Measurements from ENCODE around the gene KCNMB2.
"Not testable (repeated sequence)": the region's sequence is repeated elsewhere in the genome, so short reads cannot be mapped to it uniquely, and the experiment has no call there.

The KCNMB2 gene

GRCh38 chr3:178707311-178708031, 171.2 kb downstream of the KCNMB2 start:
- peak; percentile 98 for DNase-seq

GRCh38 chr3:178709051-178709450, 172.8 kb downstream of the KCNMB2 start:
- DNase-seq = peak; percentile 62

GRCh38 chr3:178711753-178712152, 175.5 kb downstream of the KCNMB2 start:
- DNase-seq = no peak

- no peak for DNase-seq
Observed at GRCh38 chr3:178712247-178712646, 176.0 kb downstream of the KCNMB2 start.

- peak; percentile 85 for DNase-seq
Observed at GRCh38 chr3:178714925-178715832, 178.9 kb downstream of the KCNMB2 start.

- DNase-seq = peak; percentile 85
Observed at GRCh38 chr3:178718995-178719635, 182.9 kb downstream of the KCNMB2 start.

- DNase-seq = no peak
Observed at GRCh38 chr3:178732824-178733223, 196.6 kb downstream of the KCNMB2 start.

GRCh38 chr3:178735032-178735674, 198.9 kb downstream of the KCNMB2 start:
- no peak for DNase-seq

GRCh38 chr3:178736300-178736699, 200.1 kb downstream of the KCNMB2 start:
- DNase-seq = no peak

GRCh38 chr3:178739720-178740119, 203.5 kb downstream of the KCNMB2 start:
- no peak for DNase-seq

- peak; percentile 54 for DNase-seq
Observed at GRCh38 chr3:178741020-178741419, 204.8 kb downstream of the KCNMB2 start.

GRCh38 chr3:178743297-178743696, 207.1 kb downstream of the KCNMB2 start:
- no peak for DNase-seq

- DNase-seq = not testable (repeated sequence)
Observed at GRCh38 chr3:178745861-178746655, 209.8 kb downstream of the KCNMB2 start.

- no peak for DNase-seq
Observed at GRCh38 chr3:178748874-178749273, 212.6 kb downstream of the KCNMB2 start.

GRCh38 chr3:178749471-178749870, 213.2 kb downstream of the KCNMB2 start:
- DNase-seq = peak; percentile 38

- no peak for DNase-seq
Observed at GRCh38 chr3:178750639-178751300, 214.5 kb downstream of the KCNMB2 start.

GRCh38 chr3:178752843-178753242, 216.6 kb downstream of the KCNMB2 start:
- DNase-seq = no peak

GRCh38 chr3:178754852-178755510, 218.7 kb downstream of the KCNMB2 start:
- DNase-seq = peak; percentile 87

GRCh38 chr3:178761024-178761423, 224.8 kb downstream of the KCNMB2 start:
- DNase-seq = no peak

- no peak for DNase-seq
Observed at GRCh38 chr3:178761461-178761860, 225.2 kb downstream of the KCNMB2 start.

GRCh38 chr3:178762385-178762784, 226.1 kb downstream of the KCNMB2 start:
- no peak for DNase-seq

Measured in NCI-H2171 treated with DMSO at 0.1 percent for 48 hours (cell line).